ENCODE measurements around the gene DUS2.
A peak's percentile ranks its signal among the peaks of the same experiment; 100 is the strongest.

Gene DUS2

DNA sequence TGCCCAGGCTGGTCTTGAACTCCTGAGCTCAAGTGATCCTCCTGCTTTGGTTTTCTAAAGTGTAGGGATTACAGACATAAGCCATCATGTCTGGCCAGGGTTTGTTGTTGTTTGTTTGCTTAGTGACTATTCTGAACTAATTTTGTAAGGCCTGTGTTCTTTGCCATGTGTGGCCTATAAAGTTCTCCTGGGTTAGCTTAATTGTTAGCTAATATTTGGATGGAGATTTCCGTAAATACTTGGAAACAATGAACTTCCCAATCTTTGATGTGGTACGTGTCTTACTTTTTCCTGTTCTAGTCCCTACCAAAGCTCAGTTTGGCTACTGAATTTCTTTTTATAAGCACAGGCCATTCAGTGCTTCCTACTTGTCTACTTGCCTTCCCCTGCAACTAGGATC lies 24.9 kb downstream of the DUS2 start:
- no peak for DNase-seq

DNA sequence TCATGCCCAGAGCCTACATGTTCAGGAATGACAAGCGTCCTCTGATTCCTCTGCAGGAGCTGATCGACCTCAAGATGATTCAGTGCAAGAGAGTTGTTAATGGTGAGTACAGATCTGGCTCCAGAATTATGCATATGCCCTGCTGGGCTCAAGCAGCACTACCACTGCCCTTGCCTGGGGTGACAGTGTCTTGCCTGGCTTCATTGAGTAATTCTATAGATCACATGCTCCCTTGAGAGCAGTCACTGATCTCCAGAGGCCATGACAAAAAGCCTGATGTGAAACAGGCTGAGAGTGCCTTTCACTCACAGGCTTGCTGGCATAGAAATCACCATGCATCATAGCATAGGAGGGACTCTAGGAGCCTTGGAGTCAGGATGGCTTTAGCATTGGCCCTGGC lies 26.4 kb downstream of the DUS2 start:
- no peak for DNase-seq

DNA sequence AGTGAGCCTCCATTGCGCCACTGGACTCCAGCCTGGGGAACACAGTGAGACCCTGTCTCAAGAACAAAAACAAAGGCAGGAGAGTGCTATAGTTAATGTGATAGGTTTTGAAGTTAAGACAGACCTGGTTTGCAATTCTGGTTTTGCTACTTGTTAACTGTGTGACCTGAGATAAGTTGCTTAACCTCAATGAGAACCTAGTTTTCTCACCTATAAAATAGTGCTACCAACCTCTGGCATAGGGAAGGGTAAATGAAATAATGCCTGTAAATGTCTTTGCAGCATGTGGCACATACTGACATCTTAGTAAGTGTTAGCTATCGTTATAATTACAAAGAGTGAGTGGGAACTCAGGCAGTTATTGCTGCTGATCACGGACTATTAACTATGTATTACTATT lies 32.3 kb downstream of the DUS2 start:
- no peak for DNase-seq

DNA sequence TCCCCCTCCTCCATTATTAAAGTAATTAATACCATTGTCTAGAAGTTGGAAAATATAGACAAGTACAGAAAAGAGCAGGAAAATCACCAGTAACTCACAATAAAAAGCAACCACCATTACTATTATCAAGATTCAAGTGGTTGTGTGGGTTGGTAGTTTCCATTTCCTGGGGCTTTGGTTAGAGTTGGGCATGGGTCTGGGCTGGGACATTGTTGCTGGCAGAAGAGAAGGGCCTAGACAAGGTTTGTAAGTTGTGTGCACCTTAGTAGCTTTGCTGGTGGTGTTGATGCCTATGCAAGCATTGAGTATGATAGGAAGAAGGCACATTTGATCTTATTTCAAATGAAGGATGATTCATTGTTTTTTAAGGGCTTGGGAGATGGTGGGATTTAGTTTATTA lies 36.7 kb downstream of the DUS2 start:
- DNase-seq = no peak

DNA sequence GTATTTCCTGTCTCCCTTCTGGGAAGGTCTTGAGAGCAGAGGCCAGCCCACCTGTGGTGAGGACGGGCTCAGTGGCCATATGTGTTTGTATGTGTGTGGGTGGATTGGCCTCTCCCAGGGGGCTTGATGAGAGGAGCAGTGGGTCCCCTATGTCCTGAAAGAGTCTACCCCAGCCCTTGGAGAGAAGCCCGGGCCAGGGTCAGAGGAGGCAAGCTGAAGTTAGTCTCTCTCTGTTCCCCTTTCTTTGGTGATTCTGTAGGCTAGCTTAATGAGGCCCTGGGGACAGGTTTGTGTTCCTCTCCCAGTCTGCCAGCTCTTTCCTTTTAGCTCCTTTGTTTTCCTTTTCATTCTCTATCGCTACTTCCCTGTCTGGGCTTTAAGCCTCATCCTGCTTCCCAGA lies 38.3 kb downstream of the DUS2 start:
- no peak for DNase-seq

DNA sequence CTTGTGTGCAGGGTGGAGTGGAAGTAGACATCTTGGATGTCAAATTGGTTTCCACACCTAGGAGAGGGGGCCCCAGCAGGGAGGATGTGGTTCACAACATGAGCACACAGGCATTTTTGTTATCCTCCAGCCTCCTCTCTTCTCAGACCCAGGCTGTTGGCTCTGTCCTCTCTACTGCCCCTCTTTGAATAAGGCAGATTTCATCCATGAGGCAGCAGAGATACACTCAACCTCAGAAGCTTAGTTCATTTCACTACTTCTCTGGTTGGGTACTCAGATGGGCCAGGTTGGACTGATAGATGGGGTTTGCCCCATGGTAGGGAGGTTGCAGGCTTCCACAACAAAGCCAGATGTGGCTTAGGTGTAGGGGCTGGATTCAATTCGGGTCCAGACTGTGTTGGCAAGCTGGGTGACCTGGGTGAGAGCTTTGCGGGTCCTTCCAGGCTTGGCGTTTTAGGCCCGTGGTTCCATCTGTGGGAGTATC lies 39.9 kb downstream of the DUS2 start:
- no peak for DNase-seq

DNA sequence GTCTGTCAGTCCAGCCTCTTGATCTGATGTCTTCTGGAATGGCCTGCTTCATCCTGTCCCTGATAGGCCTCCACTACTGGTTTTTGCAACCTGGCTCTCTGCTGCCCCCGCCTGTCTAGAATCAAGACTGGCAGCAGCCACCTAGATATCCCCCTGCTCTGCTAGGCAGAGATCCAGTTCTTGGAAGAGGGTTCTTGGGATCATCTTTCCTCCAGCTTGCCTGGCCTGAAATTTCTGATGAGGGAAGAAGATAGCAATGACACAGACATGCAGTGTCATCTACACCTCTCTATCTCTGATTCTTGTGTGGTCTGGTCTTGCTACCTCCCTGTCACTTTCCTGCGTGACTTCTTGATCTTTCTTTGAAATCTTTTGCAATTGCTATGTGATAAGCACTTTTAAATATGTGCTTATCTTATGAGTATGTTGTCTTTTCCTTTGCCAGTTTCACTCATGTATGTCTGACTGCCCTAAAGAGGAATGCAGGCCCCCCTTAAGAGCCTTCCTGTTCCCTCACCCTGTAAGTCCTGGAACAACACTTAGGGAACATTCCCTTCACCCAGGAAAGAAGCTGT lies 41.8 kb downstream of the DUS2 start:
- peak; percentile 30 for DNase-seq

DNA sequence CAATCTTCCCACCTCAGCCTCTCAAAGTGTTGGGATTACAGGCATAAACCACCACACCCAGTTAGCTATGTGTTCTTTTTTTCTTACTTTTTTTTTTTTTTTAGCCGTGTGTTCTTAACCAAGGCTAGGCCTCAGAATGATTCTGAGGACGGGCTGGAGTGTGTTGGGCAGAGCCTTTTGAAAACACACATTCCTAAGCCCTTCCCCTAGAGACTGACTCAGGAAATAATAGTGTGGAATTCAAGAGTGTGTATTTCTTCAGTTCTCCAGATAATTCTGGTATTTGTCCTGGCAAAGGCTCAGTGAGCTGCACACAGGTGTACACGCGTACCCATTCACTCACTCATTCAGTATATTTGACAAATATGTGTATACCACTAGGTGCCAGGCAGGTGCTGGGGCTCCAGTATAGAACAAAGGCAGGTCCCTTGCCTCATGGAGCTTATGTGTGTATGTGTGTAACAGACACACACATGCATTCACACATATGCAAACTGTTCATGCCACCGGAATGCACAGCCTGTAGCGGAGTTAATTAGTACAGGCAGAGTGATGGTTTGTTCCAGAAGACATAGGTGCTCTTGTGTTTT lies 42.7 kb downstream of the DUS2 start:
- DNase-seq = no peak

DNA sequence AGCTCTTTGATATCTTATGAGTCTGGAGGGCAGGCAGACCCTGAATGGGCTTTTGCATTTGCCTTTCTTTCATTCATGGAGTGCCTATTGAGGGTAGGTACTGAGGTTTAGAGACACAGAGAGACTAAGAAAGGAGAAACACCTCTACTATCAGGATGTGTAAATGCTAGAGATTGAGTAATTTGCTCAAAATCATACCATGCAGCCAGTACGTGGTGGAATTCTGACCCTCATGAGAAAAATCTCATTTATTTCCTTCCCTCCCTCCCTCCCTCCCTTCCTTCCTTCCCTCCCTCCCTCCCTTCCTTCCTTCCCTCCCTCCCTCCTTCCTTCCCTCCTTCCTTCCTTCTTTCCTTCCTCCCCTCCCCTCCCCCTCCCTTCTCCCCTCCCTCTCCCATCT lies 43.7 kb downstream of the DUS2 start:
- DNase-seq = no peak

DNA sequence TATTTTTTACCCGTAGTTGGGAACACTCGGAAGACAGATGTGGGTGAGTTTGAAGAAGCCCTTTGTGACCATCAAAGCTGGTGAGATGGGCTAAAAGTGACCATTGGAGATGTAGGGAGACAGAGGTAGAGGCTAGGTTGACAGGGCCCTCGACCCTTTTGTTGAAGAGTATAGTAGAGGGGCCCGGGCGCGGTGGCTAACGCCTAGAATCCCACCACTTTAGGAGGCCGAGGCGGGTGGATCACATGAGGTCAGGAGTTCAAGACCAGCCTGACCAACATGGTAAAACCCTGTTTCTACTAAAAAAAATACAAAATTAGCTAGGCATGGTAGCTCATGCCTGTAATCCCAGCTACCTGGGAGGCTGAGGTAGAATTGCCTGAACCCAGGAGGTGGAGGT lies 45.8 kb downstream of the DUS2 start:
- no peak for DNase-seq

DNA sequence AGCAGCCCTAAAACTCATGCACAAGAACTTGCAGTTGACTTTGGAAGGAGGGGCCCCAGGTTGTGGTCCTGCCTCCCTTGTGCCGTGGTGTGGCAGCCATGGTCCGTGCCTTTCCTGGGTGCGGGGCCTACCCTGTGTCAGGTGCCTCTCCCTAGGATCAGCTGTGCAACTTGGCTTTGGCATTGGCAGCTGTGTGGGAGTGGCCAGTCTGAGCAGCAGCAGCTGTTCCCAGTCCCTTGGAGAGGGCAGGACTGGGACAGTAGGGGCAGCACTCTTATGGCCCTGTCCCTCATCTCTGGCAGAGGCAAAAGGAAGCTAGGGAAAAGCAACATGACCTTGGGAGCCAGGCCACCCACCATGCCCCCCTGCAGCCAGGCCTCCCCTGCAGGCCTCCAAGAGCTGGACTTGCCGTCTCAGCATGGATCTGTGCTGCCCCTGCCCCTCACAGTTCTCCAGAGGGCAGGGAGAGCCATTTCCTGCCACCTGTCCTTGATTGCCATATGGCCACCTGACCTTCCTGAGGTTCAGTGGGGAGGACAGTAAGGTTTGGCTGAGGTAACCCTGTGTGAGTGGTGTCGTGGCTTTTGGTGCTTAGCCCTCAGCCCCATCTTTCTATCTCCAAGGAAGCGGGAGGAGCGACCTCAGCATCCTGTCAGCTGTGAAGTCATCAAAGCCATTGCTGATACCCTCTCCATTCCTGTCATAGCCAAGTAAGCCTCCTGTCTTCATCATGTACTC lies 46.6 kb downstream of the DUS2 start:
- peak; percentile 62 for DNase-seq

DNA sequence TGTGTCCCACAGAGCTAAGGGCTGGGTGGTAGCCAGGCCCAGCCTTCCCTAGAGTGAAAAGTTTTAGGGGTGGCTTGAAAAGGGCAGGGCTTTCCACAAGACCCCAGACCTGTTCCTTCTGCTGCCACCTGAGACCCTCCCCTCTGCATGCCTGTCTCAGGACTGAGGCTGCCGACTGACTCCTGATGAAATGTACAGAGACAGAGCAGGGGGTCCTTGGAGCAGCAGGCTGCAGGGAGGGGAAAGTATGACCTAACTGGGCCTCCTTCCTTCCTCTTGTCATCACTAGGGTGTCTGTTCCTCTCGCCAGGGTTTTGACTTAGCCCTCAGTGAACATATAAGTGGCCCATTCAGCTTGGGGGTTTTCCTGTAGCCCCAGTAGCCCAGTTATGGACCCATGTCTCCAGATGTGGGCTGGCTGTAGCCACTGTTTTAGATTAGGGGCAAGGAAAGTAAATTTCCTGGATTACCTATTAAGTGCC lies 47.2 kb downstream of the DUS2 start:
- DNase-seq = no peak

DNA sequence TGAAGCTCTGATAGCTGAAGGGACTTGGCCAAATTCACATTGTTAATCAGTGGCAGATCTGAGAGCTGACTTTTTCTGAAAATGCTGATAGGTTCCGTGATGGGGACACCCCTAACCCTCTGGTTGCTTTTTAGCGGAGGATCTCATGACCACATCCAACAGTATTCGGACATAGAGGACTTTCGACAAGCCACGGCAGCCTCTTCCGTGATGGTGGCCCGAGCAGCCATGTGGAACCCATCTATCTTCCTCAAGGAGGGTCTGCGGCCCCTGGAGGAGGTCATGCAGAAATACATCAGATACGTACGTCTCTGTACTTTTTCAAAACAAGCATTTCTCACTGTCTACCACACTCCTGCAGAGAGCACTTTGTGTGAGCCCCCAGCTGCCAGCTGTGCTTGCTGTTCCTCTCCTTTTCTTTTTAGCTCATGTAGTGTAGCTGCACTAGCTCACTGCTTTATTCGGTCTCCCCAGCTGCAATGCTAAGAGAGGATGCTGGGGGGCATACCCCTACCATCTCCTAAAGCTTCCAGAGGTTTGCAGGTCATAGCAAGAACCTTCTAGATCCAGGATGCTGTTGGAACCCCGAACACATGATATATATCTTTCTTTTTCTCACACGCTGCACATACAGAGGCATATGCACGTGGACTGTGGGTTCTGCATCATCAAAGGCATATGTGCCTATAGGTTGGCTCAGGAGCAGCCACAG lies 47.9 kb downstream of the DUS2 start:
- no peak for DNase-seq

DNA sequence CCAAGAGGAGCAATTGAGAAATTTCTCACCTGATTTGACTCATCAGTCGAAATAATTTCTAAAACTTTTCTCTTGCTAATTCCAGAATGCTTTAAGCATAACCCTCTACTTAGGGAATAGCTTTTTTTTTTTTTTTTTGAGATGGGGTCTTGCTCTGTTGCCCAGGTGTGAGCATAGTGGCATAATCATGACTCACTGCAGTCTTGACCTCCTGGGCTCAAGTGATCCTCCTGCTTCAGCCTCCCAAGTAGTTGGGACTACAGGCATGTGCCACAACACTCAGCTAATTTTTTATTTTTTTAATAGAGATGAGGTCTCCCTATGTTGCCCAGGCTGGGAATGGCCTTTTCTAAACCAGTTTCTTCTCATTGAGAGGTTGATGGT lies 48.4 kb downstream of the DUS2 start:
- no peak for DNase-seq

DNA sequence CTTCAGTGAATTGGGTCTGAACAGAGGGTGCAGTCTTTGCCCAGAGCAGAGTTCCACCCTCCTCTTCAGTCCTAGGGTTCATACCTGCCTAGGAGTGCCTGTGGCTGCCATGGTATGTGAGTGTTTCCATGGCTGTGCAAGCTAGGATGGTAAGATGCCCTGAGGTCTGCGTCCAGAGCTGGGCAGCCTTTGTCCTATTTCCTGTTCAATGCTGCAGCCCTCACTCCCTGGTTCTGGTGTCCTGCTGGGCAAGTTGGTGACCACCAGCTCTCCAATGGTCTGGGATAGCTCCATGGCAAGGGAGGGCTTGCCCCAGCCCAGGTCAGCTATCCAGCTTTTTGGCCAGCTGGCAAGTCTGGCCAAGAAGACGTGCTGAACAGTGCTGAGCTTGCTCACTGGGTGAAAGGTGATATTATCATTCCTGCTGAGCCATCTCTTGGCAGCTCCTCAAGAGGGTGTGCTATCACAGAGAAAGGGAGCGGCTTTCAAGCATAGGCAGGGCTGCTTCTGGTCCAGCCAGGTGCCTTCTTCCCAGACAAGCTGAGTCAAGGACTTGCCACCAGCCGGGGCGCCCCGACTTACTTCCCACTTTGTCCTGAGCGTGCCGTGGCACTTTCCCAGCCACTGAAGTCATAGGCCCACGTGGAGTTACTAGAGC lies 49.1 kb downstream of the DUS2 start:
- DNase-seq = no peak

DNA sequence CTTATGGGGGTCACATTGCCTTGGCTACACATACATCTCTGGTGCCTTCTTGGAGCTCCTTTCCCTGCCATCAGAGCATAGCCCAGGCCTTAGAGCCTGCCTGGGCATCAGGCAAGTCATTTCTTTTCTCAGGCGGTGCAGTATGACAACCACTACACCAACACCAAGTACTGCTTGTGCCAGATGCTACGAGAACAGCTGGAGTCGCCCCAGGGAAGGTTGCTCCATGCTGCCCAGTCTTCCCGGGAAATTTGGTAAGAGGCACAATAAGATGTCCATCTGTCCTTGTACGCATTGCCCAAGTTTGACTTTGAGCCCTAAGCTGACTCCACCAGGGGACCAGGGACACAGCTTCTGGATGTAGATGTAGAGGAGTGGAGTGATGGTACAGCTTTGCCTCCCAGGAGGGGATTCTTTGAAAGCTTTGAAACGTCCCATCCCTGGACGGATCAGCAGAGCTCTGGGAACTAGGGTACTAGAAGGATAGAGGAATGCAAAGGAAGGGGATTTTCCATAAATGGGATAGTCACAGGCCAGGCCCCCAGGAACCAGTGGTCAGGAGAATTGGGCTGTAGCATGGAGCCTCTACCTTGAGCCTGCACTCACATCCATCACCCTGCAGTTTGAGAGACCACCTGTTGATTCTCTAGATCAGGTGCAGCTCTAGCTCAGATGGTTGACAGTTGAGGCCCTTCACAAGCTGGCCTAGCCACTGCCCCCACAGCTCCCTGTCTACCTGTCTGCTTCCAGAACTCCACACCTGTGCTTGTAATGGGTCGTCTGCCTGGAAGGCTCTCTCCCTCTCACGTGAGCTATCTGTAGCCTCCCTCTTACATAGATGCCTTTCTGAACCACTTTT lies 51.0 kb downstream of the DUS2 start:
- no peak for DNase-seq

DNA sequence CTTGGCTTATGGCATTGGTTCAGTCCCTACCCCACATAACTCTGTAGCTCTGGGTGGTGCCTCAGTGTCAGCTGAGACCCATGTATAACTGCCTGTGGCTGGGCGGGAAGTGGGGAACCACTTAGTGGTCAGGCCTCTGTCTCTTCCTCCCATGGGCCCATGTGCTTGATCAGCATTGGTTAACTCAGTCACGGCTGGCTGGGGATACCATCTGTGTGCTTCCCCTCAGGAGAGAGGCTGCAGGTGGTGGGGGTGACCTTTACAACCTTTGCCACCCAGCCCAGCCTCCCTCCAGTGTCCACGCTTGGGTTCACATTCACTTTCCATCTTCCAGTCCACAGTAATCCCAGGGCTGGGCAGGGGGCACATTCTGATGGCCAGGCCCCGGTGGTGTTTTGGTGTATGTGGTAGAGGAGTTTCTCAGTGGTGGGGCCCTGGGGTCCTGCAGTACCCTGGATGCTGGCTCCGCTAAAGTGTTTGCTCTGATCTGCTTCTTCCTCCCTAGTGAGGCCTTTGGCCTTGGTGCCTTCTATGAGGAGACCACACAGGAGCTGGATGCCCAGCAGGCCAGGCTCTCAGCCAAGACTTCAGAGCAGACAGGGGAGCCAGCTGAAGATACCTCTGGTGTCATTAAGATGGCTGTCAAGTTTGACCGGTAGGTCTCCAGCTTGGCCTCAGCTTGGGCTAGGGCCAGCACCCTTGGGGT lies 51.9 kb downstream of the DUS2 start:
- no peak for DNase-seq

DNA sequence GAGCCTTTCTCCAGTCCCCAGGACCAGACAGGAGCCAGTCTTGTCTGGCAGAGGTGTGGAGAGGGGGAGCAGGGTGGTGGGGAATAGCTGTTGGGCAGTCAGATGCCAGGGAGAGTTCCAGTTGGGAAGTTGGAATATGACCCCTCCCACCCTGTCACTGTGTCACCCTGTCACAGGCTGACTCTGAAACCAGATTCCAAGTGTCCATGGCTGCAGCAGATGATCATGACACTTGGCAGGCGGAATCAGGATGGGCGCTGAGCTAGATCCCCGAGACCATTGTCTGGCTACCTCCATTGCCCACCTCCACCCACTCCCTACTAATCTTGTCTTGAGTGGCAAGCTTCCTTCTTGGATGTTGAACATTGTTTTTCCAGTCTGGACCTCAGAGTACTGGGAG lies 52.9 kb downstream of the DUS2 start:
- DNase-seq = no peak

DNA sequence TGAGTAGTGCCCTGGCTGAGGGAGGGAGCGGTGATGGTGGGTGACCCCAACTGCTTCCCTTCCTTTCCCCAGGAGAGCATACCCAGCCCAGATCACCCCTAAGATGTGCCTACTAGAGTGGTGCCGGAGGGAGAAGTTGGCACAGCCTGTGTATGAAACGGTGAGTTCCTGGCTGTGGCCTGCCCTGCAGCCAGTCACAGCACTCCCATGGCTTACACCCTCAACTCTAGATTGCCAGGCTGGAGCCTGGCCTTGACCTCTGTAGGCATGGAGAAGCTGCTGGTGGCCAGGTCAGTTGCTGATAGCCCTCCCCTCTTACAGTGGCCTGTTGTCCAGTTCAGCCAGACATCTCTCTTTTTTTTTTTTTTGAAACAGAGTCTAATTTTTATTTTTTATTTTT lies 53.5 kb downstream of the DUS2 start:
- DNase-seq = no peak

DNA sequence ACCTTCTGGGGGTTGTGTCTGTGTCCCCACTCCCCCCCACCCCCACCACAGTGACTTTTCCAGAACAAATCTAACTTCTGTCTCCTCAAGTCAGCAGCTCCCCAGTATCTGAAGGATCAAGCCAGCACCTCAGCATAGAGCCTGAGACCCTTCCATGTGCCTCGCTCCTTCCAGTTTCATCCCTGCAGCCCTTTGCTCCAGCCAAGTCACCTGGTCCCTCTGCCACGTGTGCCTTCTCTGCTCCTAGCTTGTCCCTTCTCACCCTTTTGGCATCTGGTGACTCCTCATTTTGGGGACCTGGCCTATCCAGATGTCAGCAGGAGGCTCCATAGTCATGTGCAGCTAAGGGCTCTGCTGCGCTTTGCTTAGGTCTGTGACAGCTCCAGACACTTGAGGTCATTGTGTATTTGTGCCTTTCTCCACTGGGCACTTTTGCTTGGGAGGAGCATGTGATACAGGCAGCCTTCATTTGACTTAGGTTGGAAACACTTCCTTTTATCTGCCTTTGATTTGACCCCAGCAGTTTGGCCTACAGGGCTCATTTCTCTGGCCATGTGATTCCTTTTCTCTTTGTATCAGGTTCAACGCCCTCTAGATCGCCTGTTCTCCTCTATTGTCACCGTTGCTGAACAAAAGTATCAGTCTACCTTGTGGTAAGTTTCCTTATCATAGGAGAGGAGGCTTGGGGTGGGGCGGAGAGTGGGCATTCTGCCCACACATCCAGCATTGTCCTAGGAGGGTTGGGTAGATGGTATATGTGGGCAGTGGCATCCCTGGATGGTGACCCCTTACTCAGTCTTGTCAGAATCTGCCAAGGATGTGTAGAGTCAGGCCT lies 55.0 kb downstream of the DUS2 start:
- DNase-seq = no peak

Measured in DMS 273 treated with DMSO at 0.1 percent for 48 hours (cell line).